Activated gamma-delta T cell treated with anti-CD3 and anti-CD28 coated beads, Interleukin-2, amount 50 U/mL, for 16 hours (primary cell): Measurements from ENCODE around the gene ZNF230.

Source experiments
- DNase-seq: peaks from one replicate; pipeline ENCODE4 v3.0.0-alpha.2; 2020; ENCODE audit warnings: low read depth

Gene ZNF230

DNA sequence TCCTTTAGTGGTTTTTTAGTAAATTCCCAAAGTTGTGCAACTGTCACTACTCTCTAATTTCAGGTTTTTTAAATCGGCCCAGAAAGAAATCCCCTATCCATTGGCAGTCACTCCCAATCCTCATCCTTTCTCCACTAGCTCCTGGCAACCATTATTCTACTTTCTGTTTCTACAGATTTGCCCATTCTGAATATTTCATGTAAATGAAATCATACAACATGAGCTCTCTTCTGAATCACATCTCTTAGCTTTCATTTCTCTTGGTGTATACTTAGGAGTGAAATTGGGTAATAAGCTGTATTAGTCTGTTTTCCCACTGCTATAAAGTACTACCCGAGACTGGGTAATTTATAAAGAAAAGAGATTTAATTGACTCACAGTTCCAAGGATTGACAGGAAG is 39.4 kb downstream of the ZNF230 start:
- no peak for DNase-seq

GRCh38 chr19:44050740-44051649 is 48.2 kb downstream of the ZNF230 start:
- no peak for DNase-seq

GRCh38 chr19:44051650-44052402 is 49.1 kb downstream of the ZNF230 start, which contains the start of gene ZNF223:
Gene ZNF223 (plus strand): TSS chr19:44052036. CDS start chr19:44055177, 3,141 bp downstream.
- peak; percentile 49 for DNase-seq

- DNase-seq, result no peak
Measured at GRCh38 chr19:44055870-44056269, 53.1 kb downstream of the ZNF230 start.

GRCh38 chr19:44059229-44059628 is 56.5 kb downstream of the ZNF230 start:
- no peak for DNase-seq

DNA sequence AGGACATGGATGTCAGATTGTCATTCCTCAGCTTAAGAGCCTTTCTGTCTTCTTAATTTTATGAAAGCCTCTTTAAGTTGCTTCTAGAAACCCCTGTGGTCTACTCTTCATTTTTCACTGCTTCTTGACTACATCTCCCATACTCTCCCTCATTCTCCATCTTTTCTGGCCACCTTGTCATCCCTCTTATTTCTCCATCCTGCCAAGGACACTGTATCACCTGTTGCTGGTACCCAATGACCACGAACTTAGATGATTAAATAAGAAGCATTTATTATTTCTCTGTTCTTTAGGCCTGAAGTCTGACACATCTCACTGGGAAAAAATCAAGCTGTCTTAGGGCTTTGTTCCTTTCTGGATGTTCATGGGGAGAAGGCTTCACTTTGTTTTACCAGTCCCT is 58.3 kb downstream of the ZNF230 start:
- DNase-seq, result no peak
